RKO (cell line): ENCODE measurements around the gene CREB3.

Source experiments
- DNase-seq: peaks from one replicate; pipeline ENCODE4 v3.0.0-alpha.2; 2016; ENCODE audit warnings: low spot score

CREB3 gene

DNA sequence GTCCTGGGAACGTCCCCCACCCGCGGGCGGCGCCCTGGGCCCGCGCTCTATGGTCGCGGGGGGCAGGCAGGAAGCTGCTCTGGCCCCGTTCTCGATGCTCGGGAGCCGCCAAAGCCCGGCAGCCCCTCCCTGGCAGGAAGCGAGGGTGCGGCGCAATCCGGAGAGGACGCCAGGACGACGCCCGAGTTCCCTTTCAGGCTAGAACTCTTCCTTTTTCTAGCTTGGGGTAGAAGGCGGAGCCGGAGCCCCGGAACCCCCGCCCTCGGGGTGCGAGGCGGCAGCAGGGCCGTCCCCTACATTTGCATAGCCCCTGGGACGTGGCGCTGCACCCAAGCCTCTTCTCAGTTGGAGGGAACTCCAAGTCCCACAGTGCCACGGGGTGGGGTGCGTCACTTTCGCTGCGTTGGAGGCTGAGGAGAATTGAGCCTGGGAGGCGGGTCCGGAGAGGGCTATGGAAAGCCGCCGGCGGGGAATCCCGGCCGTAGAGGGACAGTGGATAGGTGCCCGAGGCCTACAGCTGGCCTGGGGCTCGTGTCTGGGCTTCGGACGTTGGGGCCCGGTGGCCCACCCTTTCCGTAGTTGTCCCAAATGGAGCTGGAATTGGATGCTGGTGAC is at the start of gene CREB3, which contains the start of gene TLN1:
TSS of gene CREB3 (plus strand) at position 482 of the 615 bp plus-strand sequence. CDS start at position 589, 107 bp downstream.
TSS of gene TLN1 (minus strand) at position 11 of the 615 bp plus-strand sequence. CDS start 6,501 bp downstream, outside the sequence.
- DNase-seq: peak; percentile 98

DNA sequence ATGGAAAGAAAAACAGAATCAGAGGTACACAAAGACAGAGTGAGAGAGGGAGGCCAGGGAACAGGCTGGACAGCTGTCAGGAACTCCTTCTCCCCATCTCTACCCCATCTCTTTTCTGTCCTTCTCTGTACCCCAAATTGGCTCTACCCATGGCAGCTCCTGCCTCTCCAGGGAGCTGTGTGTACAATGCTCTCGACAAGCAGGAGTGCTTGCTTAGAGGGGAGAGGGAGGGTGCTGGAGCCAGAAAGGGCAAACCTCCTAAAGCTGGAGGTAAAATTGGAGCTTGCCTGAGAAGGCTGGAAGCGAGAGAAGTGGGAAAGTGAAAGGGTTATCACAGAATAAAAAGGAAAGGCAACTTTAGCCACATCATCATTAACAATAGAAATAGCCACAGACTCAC is 49.1 kb upstream of the CREB3 start:
- no peak for DNase-seq

DNA sequence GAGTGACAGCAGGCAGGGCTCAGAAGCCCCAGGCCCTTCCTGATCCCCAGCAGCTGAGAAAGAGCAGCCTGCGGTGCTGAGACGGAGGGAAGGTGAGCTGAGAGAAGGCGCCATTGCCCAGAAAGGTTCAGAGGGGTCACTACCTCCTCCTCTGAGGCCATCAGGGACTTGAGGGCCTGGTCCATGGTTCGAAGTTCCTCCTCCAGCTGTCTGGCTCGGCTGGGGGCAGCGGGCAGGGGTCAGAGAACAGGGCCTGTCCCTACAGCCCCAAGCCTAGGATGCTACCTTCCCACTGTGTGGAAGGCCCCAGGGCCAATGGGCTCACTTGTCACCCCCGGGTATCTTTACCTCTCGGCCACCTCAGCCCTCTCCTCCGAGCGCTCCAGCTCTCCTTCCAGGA is 47.5 kb upstream of the CREB3 start:
- no peak for DNase-seq

DNA sequence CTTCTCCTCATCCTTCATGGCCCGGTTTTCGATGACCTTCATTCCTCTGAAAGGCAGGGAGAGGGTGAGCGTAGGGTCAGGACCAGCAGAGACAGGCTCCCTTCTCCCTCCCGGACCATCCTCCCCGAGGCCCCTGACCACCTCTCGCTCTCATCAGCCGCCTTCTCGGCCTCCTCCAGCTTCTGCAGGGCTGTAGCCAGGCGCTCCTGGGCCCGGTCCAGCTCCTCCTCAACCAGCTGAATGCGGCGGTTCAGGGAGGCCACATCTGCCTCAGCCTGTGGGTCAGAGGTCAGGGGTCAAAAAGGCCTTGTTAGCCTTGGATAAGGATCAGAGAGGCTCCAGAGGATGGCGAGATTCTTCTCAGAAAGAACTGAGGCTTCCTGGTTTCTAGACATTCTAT is 47.0 kb upstream of the CREB3 start:
- DNase-seq: no peak

GRCh38 chr9:35686222-35687203 is 46.0 kb upstream of the CREB3 start:
- no peak for DNase-seq

DNA sequence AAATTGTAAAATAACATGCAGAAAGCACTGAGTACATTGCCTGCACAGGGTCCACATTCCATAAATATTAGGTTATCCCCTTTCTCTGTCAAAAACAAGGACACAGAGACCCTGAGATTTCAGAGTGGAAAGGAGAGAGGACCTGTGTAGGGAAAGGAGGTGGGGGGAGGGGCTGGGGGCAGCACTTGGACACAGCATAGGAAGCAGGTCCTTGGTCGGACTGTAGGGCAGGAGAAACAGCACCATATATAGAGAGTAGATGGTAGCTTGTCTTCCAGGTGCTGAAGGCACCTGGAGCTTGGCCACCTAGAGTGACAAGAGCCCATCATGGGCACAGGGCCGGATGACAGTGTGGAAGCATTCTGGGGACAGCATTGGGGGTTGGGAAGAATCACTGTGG is 45.2 kb upstream of the CREB3 start:
- no peak for DNase-seq

- no peak for DNase-seq
Measured at GRCh38 chr9:35687972-35688557, 44.4 kb upstream of the CREB3 start.

- DNase-seq: peak; percentile 91
Measured at GRCh38 chr9:35688558-35689541, 43.6 kb upstream of the CREB3 start.

DNA sequence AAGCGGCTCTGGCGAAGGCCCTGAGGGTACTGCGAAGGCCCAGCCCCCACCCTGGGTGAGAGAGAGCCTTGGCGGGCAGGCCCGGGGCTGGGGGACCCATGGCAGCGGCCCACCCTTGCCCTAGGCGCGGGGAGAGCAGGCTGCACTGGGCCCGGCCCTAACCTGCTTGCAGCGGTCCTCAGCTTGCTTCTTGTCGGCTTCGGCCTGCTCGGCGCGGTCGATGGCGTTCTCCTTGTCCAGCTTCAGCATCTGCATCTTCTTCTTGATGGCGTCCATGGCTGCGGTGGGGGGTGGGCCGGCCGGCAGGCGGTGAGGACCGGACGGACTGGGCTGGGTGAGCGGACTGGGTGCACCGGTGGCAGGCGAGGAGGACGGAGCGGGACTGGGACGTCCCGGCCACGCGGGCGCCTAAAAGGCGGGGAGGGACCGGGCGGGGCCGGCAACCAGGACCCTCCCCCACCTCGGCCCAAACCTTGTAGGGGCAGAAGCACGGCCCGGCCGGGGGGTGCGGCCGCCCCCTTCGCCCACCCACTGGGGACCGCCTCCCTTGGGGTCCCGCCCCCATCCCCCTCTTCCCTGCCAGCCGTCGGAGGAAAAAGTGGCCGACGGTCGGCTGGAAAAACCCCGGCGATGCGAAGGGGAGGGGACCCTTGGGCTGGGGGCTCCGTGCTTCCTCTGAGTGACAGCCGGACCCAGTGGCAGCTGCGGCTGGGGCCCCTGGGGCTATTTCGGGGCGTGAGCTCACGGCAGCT is 42.7 kb upstream of the CREB3 start, which contains the start of gene TPM2:
TSS of gene TPM2 (minus strand) at position 384 of the 752 bp plus-strand sequence. CDS start at position 276, 108 bp downstream.
- peak; percentile 32 for DNase-seq

- DNase-seq: peak; percentile 9
Measured at GRCh38 chr9:35690294-35690613, 42.2 kb upstream of the CREB3 start.

DNA sequence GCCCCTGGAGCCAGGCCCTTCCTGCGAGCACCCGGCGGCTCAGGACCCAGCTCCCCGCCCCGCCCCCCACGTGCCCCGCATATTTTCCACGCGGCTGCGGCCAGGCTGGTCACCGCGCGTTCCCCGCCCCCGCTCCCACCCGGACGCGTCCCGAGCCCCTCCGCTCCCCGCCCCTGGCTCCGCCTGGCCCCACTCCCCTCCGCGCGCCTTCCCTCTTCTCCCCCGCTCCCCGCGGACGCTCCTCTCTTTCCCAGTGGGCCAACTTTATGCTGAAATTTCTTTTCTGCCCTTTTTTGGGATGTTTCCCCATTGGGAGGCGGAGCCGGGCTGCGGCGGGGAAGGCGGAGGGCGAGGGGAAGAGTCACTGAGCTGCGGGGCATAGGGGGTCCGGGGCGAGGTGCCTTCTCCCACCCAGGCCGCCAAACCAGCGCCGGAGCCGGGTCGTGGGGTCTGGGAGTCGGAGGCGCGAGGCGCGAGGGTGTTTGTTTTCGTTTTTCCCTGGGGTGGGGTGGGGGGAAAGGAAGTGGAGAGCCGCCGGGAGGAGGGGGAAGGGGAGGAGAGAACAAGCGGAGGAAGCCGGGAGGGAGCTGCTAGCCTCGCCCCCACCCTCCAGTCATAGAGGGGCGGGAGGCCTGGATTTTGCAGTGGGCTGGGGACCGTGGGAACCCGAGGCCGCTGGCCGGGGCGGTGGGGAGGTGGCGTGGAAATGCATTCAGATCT is 41.7 kb upstream of the CREB3 start:
- DNase-seq: peak; percentile 67

DNA sequence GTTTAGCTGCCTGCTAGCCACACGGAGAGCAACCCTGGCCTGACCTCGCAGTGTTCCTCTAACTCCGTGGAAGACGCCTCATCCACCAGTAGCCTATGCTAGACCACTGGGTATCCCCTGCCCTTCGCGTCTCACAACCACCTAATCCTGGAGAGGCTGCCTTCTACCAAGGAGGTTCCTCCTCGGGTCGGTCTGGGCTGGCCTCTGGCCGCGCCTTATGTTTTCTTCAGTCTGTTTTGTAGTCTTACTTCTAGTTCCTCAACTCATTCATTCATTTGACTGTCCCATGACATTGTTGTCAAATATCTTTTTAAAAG is 41.2 kb upstream of the CREB3 start:
- no peak for DNase-seq

DNA sequence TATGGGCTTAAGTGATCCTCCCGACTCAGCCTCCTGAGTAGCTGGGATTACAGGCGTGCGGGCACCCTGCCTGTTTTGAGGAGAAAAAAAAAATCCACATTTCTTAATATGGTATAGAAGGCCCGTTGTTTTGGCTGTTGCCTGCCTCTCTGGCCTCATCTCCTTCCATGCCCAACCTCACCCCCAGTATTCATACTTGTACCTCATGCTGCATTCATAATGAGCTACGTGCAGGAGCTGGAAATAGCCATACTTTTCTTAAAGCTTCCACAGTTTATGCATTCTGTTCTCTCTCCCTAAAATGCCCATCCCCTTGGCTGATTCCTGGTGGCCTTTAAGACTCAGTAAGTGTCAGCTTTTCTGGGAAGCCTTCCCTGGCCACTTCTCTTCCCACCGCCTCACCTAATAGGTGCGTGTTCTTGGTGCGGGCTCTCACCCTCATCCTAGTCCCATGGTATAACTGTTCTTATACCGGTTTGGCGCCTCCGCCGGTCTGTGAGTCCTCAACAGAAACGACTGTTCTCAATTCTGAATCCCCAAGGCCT is 40.6 kb upstream of the CREB3 start:
- DNase-seq: no peak

DNA sequence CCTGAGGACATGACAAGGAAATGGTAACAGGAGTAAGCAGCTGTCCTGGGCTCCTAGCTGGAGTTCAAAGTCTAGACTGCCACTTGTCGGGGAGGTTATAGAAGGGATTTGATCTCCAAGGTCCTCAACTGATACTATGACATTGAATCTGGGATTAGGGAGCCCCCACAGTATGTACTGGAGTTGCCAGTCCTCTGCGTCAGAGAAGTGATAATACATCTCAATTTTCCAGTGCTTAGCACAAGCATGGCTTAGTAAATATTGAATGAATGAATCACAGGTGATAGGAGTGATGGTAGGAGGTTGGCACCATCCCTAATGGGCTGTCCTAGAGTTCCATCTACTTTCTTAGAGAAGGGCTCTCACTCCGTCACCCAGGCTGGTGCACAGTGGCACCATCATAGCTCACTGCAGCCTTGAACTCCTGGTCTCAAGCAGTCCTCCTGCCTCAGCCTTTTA is 36.5 kb upstream of the CREB3 start:
- DNase-seq: no peak

- DNase-seq: peak; percentile 59
Measured at GRCh38 chr9:35696520-35697215, 35.8 kb upstream of the CREB3 start.

- no peak for DNase-seq
Measured at GRCh38 chr9:35697486-35697885, 35.0 kb upstream of the CREB3 start.

DNA sequence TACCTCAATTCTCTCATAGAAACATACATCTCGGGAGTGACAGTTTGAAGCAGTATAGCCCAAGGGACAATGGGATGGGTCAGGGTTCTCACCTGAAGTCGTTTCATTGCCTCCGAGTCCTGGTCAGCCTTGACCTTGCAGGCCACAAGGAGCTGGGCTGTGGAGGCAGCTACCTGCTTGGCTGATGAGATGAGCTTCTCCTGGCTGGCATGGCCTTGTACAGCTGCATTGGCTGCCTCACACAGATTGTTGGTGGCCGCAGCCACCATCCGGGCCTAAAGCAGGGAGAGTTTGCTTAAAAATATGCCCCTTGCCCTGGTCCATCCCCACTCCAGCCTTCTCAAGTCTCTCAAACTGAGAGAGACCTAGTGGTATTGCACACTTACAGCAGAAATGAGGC is 34.2 kb upstream of the CREB3 start:
- no peak for DNase-seq

GRCh38 chr9:35700031-35700430 is 32.4 kb upstream of the CREB3 start:
- DNase-seq: no peak

- no peak for DNase-seq
Measured at GRCh38 chr9:35700942-35701341, 31.5 kb upstream of the CREB3 start.
